Thyroid gland (tissue), 4 donors: Measurements from ENCODE around the gene PEX14.

ENCODE experiments used
- CTCF ChIP-seq, 6 experiments: fragments of 200-600 bp in 3 of 6; fragments of 450-650 bp in 3 of 6; sonication (generic) in 3 of 6; IDR thresholded peaks; one replicate each; pipeline ENCODE4 v1.5.1; 2016 to 2019; ENCODE audit warnings: antibody characterized with exemption in 6 of 6, mild to moderate bottlenecking in 2 of 6, inconsistent platforms in 1 of 6, moderate library complexity in 1 of 6
- POLR2A ChIP-seq, 2 donors: fragments of 450-650 bp; IDR thresholded peaks; one replicate each; pipeline ENCODE4 v1.6.1; 2017; ENCODE audit warnings: antibody characterized with exemption in 2 of 2, mild to moderate bottlenecking in 2 of 2, moderate library complexity in 1 of 2

DNA sequence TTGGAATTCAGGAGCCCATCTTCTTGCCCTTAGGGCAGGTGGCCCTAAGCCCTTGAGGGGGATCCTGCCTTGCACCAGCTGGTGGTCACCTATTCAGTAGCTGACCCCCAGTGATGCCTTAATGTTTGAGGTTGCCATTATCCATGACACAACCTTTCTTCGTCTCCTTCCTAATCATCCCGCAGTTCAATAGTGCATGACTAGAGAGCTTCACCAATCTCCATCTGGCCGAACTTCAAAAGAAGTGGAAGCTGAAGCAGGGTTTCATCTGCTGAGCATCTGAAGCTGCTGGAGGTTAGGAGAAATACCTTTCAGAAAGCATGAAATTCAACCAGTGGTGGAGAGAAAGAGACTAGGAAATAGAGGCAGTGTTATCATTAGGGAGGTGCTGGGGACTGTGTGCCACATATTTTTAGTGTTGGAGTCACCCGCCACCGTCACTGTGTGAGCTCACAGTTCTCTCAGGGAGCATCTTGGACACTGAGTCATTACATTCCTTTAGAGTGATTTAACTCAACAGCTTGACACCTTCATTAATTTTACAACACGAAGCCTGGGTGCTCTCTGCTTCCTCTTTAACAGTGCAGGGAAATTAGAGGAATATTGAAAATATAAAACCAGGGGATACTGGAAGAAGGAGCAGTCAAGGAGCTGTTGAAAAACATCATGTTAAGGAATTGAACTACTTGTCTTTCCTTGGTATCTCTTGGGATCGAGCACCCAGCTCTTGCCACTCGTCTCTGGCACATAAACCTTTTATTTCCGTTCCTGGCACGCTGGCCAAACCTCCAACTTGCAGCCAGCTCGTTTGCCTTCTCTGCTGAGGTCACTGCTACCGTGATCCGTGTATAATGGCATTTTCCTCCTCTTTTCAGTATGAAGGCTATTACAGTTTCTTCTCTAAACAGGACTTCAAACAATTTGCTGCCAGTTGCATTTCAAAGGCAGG, 53.6 kb downstream of the PEX14 start:
- TF ChIP-seq POLR2A (IDR thresholded peaks at IDR 0.05) (no peak), CTCF (IDR thresholded peaks at IDR 0.05) (no peak)
